ENCODE measurements around the gene KCP. TPM values are rescaled to one million over a fixed set of nuclear protein-coding genes. Genes with fewer than 3 reads are reported as not detected.
"Not testable (repeated sequence)": the region's sequence is repeated elsewhere in the genome, so short reads cannot be mapped to it uniquely, and the experiment has no call there.

KCP gene
- total RNA-seq, 1 donor from 2014 or later, result 4.3 TPM

- DNase-seq (ENCODE audit: low spot score), result no peak
- Mint-ChIP-seq H3K36me3 (ENCODE audit: low read depth, unreplicated experiment) (peaks cover 11% of the 10 kb centered on the region), H3K4me1 (ENCODE audit: unreplicated experiment) (no peaks in the 10 kb centered on the region)
Observed at GRCh38 chr7:128946936-128947830, 36.7 kb upstream of the KCP start.

GRCh38 chr7:128945668-128946366, 35.3 kb upstream of the KCP start:
- TF ChIP-seq CTCF (IDR thresholded peaks at IDR 0.05; ENCODE audit: unreplicated experiment), result no peak
- no peak overlapping the region for H3K4me3 Mint-ChIP-seq (ENCODE audit: unreplicated experiment)
- H3K9me3 Mint-ChIP-seq (ENCODE audit: unreplicated experiment), result no peaks in the 10 kb centered on the region
- H3K4me1 Mint-ChIP-seq (ENCODE audit: unreplicated experiment), result peaks cover 8% of the 10 kb centered on the region
- H3K27me3 Mint-ChIP-seq (ENCODE audit: unreplicated experiment), result peaks cover 5% of the 10 kb centered on the region
- no peak overlapping the region for H3K27ac Mint-ChIP-seq (ENCODE audit: unreplicated experiment)
- H3K36me3 Mint-ChIP-seq (ENCODE audit: low read depth, unreplicated experiment), result peaks cover 6% of the 10 kb centered on the region
- no peak for DNase-seq (ENCODE audit: low spot score)

More at GRCh38 chr7:128946936-128947830, 36.7 kb upstream of the KCP start:
- Mint-ChIP-seq H3K27ac (ENCODE audit: unreplicated experiment) (no peak overlapping the region), H3K27me3 (ENCODE audit: unreplicated experiment) (peaks cover 5% of the 10 kb centered on the region), H3K4me3 (ENCODE audit: unreplicated experiment) (no peak overlapping the region), H3K9me3 (ENCODE audit: unreplicated experiment) (no peaks in the 10 kb centered on the region)
- peak; percentile 26 for TF ChIP-seq CTCF (IDR thresholded peaks at IDR 0.05; ENCODE audit: unreplicated experiment)

- peaks cover 9% of the 10 kb centered on the region for H3K4me1 Mint-ChIP-seq (ENCODE audit: unreplicated experiment)
- no peaks in the 10 kb centered on the region for H3K9me3 Mint-ChIP-seq (ENCODE audit: unreplicated experiment)
- DNase-seq (ENCODE audit: low spot score), result no peak
- no peak overlapping the region for H3K4me3 Mint-ChIP-seq (ENCODE audit: unreplicated experiment)
- H3K36me3 Mint-ChIP-seq (ENCODE audit: low read depth, unreplicated experiment), result peaks cover 3% of the 10 kb centered on the region
- H3K27me3 Mint-ChIP-seq (ENCODE audit: unreplicated experiment), result peaks cover 5% of the 10 kb centered on the region
- TF ChIP-seq CTCF (IDR thresholded peaks at IDR 0.05; ENCODE audit: unreplicated experiment), result no peak
- H3K27ac Mint-ChIP-seq (ENCODE audit: unreplicated experiment), result no peak overlapping the region
Observed at GRCh38 chr7:128944487-128945236, 34.2 kb upstream of the KCP start.

GRCh38 chr7:128943251-128943650, 32.7 kb upstream of the KCP start:
- not testable (repeated sequence) for DNase-seq (ENCODE audit: low spot score); H3K9me3 Mint-ChIP-seq (ENCODE audit: unreplicated experiment); H3K27me3 Mint-ChIP-seq (ENCODE audit: unreplicated experiment); H3K4me3 Mint-ChIP-seq (ENCODE audit: unreplicated experiment); H3K27ac Mint-ChIP-seq (ENCODE audit: unreplicated experiment); H3K36me3 Mint-ChIP-seq (ENCODE audit: low read depth, unreplicated experiment)
- H3K4me1 Mint-ChIP-seq (ENCODE audit: unreplicated experiment), result peaks cover 12% of the 10 kb centered on the region

GRCh38 chr7:128941946-128942526, 31.5 kb upstream of the KCP start:
- peaks cover 3% of the 10 kb centered on the region for H3K36me3 Mint-ChIP-seq (ENCODE audit: low read depth, unreplicated experiment)
- no peaks in the 10 kb centered on the region for H3K9me3 Mint-ChIP-seq (ENCODE audit: unreplicated experiment)
- H3K4me1 Mint-ChIP-seq (ENCODE audit: unreplicated experiment), result peaks cover 14% of the 10 kb centered on the region
- no peak for TF ChIP-seq CTCF (IDR thresholded peaks at IDR 0.05; ENCODE audit: unreplicated experiment)
- H3K27ac Mint-ChIP-seq (ENCODE audit: unreplicated experiment), result no peak overlapping the region
- no peak for DNase-seq (ENCODE audit: low spot score)
- peaks cover 11% of the 10 kb centered on the region for H3K27me3 Mint-ChIP-seq (ENCODE audit: unreplicated experiment)
- H3K4me3 Mint-ChIP-seq (ENCODE audit: unreplicated experiment), result no peak overlapping the region

Measured in endothelial cell (in vitro differentiated cells).